GM12892 (cell line): ENCODE measurements around the gene POPDC2.

Experiments
- POLR2A ChIP-seq: IDR thresholded peaks from 2 replicates; pipeline ENCODE4 v1.6.1; 2011; ENCODE audit warnings: low read depth, low read length, control low read depth
- POLR2AphosphoS5 ChIP-seq: IDR thresholded peaks from 2 replicates; pipeline ENCODE4 v1.6.1; 2011; ENCODE audit warnings: low read depth, low read length, control low read depth

GRCh38 chr3:119644481-119644880 lies 15.9 kb downstream of the POPDC2 start:
- TF ChIP-seq POLR2AphosphoS5 (no peak), POLR2A (no peak)
